NCI-H1930 (cell line): ENCODE data around the gene GRIP1.

Source experiments
- DNase-seq, 2 experiments: peaks; one replicate each; lab custom pipeline; 2025; lab: John Stamatoyannopoulos, UW

GRIP1 gene

DNA sequence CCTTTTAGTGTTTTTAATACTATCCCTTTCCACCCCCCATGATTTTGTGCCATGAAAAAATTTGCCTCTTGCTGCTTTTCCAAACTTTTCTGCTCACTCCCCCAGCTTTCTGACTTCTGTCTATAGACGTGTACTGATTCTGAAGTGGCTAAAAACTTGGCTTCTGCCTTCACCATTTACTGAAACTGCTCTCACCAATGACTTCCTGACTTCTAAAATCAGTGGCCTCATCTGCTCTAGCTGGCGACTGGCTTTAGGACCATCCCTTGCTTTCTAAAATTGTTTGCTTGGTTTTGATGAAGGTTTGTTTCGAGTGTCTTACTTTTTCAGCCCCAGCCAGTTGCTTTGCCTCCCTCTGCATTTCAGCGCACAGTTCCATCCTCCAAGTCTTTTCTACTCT lies 231.2 kb downstream of the GRIP1 start:
- no peak for DNase-seq

DNA sequence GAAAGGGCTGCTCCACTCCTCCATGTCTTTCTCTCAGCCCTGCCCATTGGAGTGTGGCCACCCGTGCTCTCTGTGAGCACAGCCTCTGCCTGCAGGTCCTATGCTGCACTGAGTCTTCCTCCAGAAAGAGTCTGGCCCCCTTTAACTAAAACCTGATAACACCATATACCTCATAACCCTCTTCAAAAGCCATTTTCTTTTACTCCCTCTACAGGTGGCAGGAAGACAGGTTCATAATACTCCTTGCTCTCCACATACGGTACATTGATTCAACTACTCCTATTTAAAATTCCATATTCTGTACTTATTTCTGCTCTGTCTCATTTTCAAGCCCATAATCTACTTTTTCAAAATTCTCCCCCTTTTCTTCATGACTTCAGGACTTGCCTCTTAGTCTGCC lies 232.6 kb downstream of the GRIP1 start:
- DNase-seq = no peak

DNA sequence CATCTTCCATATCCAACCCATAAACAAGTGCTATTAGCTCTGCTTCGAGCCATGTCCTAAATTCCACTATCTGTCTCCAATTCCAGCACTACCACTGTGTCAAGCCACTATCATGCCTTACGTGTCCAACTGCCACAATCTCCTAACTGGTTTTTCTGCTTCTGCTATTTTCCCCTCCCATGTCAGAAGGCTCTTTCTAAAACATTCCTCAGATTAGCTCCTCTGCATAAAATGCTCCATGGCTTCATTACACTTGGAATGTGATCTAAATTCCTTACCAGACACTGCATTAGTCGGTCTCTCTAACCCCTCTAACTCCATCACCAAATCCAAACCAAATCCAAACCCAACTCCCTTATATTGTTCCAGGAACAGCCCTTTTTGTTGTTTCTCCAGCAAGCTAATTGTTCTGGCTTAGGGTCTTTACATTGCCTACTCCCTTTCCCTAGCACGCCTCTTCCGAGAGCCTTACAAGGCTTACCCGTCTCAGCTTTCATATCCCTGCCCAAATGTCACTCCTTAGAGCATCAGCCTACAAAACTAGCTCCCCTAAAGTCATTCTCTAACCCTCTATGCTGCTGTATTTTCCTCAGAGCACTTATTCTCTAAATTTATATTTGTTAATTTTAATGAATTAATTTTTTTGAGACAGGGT lies 236.8 kb downstream of the GRIP1 start:
- no peak for DNase-seq

DNA sequence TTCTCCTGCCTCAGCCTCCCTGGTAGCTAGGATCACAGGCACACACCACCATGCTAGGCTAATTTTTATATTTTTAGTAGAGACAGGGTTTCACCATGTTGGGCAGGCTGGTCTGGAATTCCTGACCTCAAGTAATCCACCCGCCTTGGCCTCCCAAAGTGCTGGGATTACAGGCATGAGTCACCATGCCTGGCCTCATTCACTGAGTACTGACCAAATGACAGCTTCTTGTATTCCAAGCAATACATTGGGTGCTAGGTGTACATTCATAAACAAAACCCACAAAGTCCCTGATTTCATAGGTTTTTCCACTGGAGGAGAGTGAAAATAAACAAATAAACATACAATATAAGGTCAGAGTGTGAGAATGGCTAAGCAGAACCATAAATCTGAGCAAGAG lies 240.3 kb downstream of the GRIP1 start:
- no peak for DNase-seq

DNA sequence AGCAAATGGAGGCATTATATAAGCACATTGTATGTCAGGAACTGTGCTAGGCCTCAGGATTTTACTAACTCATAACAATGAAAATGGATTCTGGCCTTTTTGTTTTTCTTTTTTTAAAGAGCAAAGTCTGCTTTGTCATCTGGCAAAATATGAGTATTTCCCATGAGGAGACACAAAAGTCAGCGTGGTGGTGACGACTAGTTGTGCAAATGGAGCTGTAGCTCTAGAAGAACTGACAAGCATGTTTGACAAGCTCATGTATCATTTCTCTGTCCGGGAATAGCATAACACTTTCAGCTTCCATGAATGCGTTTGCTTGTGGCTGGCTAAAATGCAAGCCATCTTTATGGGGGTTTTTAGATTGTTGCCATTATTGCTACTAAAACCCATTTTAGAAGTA lies 248.8 kb downstream of the GRIP1 start:
- no peak for DNase-seq

DNA sequence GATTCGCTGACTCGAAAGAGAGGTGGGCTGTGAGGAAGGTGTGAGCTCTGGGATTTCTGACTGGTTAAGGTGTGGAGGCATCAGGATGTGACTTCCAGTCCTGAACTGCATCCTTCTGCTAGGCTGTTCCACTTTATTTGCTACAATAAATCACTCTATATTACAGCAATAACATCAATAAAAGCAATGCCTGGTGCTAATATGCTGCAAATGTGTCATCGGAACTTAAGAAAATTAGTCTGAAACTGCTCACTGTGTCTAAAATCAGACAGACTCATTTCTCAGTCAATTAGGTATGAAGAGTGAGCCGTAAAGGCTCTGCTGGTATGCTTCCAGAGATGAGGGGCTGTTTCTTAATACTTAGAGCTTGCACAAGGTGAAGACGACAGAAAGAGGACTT lies 250.0 kb downstream of the GRIP1 start:
- no peak for DNase-seq

DNA sequence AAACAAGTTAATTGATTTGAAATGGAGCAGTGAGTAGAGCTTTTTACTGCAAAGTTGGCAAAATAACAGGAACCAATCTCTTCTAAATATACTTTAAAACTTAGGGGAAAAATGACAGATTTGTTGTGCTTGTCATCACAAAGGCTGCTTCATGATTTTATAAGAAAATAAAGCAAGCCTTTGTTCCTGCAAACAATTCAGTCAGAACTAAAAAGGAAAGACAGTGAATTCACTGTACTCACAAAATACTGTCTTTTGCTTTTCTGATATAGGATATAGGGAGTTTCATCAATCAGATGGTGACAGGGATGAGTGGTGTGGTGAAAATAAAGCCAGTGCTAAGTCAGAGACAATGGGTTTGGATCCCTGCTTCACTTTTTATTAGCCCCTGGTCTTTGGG lies 250.6 kb downstream of the GRIP1 start:
- no peak for DNase-seq

DNA sequence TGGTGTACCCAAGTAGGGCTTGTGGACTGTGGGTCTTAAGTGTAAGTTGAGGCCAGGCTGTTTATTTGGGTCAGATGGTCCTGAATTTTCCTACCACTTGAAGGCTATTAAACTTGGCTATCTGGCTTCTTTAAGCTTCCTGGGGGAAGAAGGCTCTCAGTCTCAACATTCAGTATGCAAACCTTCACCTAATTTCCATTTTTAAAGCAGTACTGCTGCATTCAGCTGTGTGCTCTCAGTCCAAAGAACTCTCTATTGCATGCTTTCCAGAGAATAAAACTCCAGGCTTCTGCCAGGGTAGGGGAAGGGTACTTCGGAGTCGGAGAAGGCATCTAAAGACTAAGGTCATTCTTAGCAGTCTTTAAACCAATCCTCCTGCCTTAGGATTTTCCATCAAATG lies 252.2 kb downstream of the GRIP1 start:
- no peak for DNase-seq

DNA sequence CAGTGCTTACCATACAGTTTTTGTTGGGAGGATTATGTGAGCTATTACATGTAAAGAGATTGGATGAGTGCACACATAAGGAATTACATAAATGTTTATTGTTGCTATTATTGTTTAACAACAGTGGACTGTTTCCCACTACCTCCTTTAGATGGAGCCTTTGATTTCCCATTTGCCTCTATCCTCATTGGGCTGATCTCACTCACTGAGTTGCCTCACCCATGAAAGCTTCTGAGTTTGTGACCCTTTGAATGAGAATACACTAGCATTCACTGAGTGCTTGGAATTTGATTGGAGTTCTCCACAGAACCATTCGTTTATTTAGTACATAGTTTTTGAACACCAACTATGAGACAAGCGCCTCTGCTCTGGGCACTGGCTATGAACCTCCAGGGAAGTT lies 255.6 kb downstream of the GRIP1 start:
- no peak for DNase-seq

DNA sequence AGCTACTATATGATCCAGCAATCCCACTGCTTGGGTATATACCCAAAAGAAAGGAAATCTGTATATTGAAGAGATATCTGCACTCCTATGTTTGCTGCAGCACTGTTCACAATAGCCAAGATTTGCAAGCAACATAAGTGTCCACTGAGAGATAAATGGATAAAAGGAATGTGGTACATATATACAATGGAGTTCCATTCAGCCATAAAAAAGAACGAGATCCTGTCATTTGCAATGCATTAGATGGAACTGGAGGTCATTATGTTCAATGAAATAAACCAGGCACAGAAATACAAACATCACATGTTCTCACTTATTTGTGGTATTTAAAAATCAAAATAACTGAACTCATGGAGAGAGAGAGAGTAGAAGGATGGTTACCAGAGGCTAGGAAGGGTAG lies 260.0 kb downstream of the GRIP1 start:
- DNase-seq = no peak

DNA sequence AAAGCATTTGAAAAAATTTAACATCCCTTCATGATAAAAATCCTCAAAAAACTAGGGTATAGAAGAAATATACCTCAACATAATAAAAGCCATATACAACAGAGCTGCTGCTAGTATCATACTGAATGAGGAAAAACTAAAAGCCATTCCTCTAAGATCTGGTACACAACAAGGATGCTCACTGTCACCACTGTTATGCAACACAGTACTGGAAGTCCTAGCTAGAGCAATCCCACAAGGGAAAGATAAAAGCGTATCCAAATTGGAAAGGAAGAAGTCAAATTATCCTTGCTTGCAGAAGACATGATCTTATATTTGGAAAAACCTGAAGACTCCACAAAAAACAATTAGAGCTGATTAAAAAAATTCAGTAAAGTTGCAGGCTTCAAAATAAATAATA lies 261.7 kb downstream of the GRIP1 start:
- no peak for DNase-seq

DNA sequence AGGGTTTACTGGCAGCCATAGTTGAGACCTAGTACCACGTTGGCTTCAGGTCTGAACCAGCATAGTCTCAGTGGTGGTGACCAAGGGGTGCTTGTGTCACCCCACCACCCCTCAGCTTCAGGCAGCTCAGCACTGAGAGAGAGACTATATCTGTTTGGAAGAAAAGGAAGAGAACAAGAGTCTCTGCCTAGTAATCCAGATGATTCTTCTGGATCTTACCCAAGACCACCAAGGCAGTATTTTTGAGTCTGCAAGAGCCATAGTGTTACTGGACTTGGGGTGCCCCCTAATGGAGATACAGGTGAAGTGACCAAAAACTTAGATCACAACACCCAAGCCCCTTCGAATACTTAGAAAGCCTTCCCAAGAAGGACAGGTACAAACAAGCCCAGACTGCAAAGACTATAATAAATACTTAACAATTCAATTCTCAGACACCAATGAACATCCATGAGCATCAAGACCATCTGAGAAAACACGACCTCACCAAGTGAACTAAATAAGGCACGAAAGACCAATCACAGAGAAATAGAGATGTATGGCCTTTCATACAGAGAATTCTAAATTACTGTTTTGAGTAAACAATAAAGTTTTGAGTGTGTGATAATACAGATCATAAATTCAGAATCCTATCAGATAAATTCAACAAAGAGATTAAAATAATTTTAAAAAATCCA lies 269.5 kb downstream of the GRIP1 start:
- DNase-seq = no peak

DNA sequence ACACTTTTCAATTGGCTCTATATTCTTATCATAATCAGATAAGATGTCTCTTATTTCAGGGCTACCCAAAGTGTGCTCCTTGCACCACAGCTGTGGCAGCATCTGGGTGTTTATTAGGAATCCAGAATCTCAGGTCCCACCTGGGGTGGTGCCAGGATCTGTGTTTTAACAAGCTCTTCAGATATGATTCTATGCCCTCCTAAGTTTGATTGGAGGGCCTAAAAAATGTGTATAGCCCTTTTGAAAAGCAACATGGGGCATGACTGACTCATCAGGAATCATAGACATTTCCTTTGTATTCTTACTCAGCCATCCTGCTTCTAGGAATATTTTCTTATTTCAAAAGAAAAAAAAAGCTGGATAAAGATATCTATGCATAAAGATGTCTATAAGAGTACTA lies 273.5 kb downstream of the GRIP1 start:
- DNase-seq = no peak

DNA sequence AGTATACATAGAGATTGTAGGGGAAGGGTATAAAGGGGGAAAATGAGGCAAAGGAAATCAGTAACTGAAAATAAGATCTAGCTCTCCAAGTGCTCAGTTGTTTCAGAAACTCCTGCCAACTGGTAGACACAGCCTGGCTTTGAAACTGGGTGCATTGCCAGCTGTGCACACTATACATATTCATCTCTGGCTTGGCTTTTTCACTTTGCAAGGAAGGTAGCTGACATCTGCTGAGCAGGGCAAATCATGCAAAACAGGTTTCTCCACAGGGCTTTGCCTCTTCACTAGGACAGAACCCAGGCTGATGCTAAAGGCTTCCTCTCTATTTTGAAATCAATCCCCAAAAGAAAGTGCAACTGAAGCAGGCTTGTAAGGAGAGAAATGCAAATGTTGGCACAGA lies 275.1 kb downstream of the GRIP1 start:
- no peak for DNase-seq

DNA sequence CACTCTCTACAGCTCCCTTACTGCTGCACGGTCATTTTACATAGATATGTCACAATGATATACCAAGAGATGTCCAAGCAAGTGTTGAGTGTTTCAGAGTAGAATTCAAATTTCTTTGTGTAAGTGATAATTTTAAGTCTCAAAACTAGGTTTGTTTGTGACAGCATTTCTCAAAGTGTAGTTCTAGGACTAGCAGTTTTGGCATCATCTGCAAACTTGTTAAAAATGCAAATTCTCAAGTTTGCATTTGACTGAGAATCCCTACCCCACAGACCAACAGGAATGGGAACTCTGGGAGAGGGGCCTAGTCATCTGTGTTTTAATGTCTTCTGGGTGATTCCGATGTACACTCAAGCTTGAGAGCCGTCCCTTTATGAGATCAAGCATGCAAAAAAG lies 279.0 kb downstream of the GRIP1 start:
- DNase-seq = no peak

DNA sequence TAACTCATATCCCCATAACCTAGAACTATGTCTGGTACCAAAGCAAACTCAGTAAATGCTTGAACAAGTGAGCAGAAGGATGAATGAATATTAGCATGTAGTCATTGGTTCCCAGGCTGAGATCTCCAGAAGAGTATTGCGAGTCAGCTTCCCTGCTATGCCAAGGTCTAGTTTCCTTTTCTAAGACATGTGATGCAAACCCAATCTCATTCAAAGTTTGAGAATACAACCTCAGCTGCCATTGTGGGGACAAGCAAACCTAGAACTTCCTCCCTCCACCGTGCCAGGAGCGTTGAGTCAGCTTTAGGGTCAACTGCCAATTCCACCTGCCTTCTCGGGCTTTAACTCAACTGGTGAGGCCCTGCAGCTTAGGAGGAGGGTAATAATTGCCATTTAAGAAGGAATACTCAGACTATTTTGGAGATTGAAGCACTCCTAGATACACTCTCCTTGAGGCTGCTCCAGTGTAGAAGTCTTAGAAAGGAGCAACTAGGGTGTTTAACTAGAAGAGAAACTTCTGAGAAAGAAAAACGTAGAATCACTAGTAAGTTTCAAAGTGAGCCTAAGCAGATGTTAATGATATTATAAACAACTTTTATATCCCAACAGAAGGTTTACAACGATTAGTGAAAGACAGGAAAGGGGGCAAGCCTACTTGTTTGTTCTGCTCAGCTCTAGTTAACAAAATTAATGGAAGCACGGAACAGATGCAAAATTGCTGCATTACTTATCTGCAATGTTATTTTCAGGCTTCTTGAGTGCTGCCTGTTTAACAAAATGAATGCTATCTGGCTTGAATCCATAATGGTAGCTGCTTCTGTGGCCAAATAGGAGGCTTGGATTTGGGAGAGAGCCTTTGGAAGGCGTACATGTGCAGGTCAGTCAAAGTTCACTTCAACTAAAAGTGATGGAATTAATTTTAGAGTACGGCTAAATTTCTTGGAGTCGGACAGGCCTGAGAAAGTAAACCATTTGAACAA lies 279.7 kb downstream of the GRIP1 start:
- DNase-seq = no peak

DNA sequence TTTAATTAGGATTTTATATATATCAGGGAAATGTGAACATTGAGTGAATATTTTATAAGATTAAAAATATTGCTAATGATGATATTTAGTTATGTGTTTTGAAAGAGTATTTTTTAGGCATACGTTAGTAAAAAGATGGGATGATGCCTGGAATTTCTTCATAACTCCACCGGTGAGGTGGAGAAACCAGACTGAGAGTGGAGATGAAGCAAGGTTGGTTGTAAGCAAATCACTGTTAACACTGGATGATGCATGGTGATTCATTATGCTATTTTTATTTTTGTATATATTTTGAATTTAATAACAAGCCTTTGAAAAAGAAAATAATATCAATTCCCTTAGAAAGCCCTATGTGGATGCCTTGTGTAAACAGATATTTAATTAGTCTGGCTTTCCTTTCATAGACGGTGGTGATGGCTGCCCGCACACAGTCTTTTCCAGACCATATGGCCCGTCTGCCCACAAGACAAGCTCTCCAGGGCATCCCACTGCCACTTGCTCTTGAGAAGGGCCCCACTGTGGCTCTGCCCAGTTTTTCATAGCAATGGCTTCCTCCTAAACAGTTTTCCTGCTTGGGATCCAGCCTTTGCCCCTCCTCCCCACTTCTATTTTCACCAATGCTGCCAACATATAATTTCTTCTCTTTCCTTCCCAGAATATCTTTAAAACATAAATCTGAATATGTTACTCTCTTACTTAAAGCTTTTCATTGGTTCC lies 281.1 kb downstream of the GRIP1 start:
- DNase-seq = no peak

DNA sequence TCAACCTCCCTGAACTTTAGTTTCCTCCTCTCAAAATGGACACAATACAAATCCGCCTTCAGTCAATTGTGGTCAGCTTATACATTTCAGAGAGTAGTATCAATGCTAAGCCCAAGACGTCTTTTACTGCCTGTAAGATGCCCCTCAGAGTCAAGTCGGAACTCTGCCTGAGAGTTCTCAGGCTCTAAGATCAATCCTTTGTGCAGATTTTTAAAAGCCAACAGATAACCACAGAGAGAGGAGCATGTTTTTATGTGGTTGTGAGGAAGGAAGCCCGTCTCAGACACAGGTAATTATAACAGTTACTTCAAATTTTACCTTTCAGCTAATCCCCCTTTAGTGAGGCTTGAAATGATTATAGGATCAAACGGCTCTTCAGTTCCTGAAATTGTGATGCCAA lies 285.0 kb downstream of the GRIP1 start:
- DNase-seq = no peak

DNA sequence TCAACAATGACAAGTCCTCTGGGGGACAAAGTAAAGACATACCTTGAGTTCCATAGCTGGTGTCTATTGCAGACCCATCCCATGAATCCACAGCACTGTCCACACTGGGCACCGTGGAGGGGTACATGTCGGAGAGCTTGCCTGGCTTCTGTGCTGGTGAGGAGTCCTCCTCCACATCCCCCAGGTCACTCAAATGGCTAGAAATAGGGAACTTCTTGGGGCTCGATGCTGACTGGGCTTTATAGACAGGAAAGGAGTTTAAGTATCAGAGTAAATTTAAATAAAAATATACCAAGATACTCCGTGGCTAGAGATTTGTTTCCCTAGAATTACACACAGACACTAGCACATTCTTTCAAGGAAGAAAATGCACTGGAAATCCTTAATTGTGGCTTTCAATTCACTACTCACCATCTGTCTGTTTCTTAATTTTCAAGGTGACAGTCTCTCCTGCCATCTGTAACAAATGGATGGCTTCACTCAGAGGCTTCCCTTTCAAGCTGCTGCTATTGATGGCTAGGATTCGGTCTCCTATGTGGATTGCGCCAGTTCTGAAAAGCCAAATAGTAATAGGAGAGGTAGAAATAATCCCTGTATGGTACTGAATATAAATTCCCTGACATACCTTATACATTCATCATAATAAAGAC lies 286.5 kb downstream of the GRIP1 start:
- DNase-seq = no peak

DNA sequence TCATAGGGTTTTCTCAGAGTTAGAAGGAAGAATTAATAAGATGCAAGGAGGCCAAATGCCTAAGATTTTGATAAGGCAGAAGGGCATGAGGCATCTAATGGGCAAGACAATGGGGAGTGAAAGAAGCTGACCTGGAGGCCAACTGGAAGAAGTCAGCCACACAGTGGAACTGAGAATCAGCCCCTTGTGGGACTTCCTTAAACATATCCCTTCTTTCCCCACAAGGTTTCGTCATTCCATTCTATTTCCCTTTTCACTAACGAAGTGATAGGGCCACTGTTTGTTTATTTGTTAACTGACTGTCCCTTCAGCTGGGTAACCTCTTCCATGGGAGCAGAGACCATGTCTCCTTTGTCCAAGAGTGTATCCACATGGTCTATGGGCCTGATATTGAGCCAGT lies 290.4 kb downstream of the GRIP1 start:
- no peak for DNase-seq

DNA sequence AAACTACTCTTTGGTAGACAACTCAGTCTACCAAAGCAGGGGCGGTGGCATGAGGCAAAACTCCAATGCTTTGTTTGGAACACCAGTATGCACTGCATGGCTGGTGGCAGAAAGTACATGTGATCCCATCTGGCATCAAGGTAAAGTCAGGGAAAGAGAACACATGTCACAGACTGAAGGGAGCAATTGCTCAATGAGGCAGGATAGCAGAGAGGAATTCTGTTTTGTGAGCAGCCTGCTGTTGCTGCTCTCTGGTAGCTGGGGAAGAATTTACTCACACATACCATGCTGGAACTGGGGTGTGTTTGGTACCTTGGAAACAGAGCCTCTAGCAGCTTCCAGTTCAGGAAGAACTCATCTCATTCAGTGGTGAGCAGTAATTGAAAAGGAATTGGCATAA lies 291.8 kb downstream of the GRIP1 start:
- DNase-seq = no peak
